H1 (cell line): ENCODE measurements around the gene PI4K2A. TPM values are rescaled to one million over a fixed set of nuclear protein-coding genes. Genes with fewer than 3 reads are reported as not detected.

ENCODE experiments used
- CTCF ChIA-PET: fragments of 300-600 bp; sonication (Branson Sonifier 250); formaldehyde crosslinking; loops from one replicate; lab custom pipeline; 2021; ENCODE audit not compliant: partially characterized antibody; lab: Charles Lee
- POLR2A ChIA-PET: fragments of 300-600 bp; sonication (Branson Sonifier 250); formaldehyde crosslinking; loops from one replicate; lab custom pipeline; 2021; ENCODE audit warnings: inconsistent platforms; ENCODE audit not compliant: partially characterized antibody; lab: Charles Lee
- DNase-seq, 2 experiments: peaks; one replicate each; pipeline versions ENCODE4 v3.0.0 to v3.0.0-alpha.2; 2010 to 2022; ENCODE audit warnings: low spot score in 2 of 2, low read depth in 1 of 2, mixed read lengths in 1 of 2
- FAIRE-seq: peaks from 2 replicates; lab custom pipeline; 2011; peaks lifted over from hg19 to GRCh38; lab: Jason Lieb, UNC
- H2AFZ ChIP-seq: 2 replicates; pipeline ENCODE4 v1.8.1; 2012; ENCODE audit warnings: low read length, inconsistent platforms
- H2AK5ac ChIP-seq: 2 replicates; pipeline ENCODE4 v1.6.1; 2013; ENCODE audit warnings: low read depth, low read length
- H2BK120ac ChIP-seq: replicated peaks from 2 replicates; pipeline ENCODE3; 2013; ENCODE audit warnings: low read depth, low read length, inconsistent platforms
- H2BK12ac ChIP-seq: 2 replicates; pipeline ENCODE4 v1.6.1; 2013; ENCODE audit warnings: low read depth, low read length
- H2BK15ac ChIP-seq: 2 replicates; pipeline ENCODE4 v1.6.1; 2013; ENCODE audit warnings: low read length
- H2BK20ac ChIP-seq: 2 replicates; pipeline ENCODE4 v1.6.1; 2013; ENCODE audit warnings: low read length
- H2BK5ac ChIP-seq: 2 replicates; pipeline ENCODE4 v1.6.1; 2013; ENCODE audit warnings: low read depth, low read length
- H3K14ac ChIP-seq: 2 replicates; pipeline ENCODE4 v1.6.1; 2013; ENCODE audit warnings: inconsistent platforms; ENCODE audit not compliant: insufficient read length
- H3K18ac ChIP-seq: 2 replicates; pipeline ENCODE4 v1.6.1; 2013; ENCODE audit warnings: low read length; ENCODE audit errors: extremely low read depth
- H3K23ac ChIP-seq: 2 replicates; pipeline ENCODE4 v1.6.1; 2013; ENCODE audit warnings: inconsistent platforms; ENCODE audit not compliant: insufficient read length
- H3K23me2 ChIP-seq: 2 replicates; pipeline ENCODE4 v1.6.1; 2013; ENCODE audit warnings: low read depth, low read length
- H3K27ac ChIP-seq: 2 replicates; pipeline ENCODE4 v1.6.1; 2011; ENCODE audit warnings: low read depth, low read length, inconsistent platforms
- H3K27me3 ChIP-seq, 4 experiments: replicated peaks in 1 of 4; 1 replicate in 1 of 4; 2 replicates in 3 of 4; pipeline versions ENCODE4 v1.6.1 to v1.8.1; 2011 to 2013; ENCODE audit warnings: low read length in 3 of 4, mild to moderate bottlenecking in 3 of 4, inconsistent platforms in 2 of 4, mixed read lengths in 2 of 4, moderate library complexity in 1 of 4; ENCODE audit not compliant: control insufficient read depth in 3 of 4, insufficient read depth in 3 of 4; ENCODE audit errors: extremely low read depth in 1 of 4
- H3K36me3 ChIP-seq, 4 experiments: 2 replicates each; pipeline versions ENCODE4 v1.6.1 to v1.8.1; 2011 to 2013; ENCODE audit warnings: mild to moderate bottlenecking in 4 of 4, low read length in 3 of 4, moderate library complexity in 2 of 4, control low read depth in 1 of 4, inconsistent platforms in 1 of 4; ENCODE audit not compliant: insufficient read depth in 4 of 4, control insufficient read depth in 2 of 4
- H3K4ac ChIP-seq: replicated peaks from 2 replicates; pipeline ENCODE3; 2013; ENCODE audit warnings: low read length, low read depth, mixed read lengths, inconsistent platforms; ENCODE audit not compliant: insufficient read length
- H3K4me1 ChIP-seq, 4 experiments: replicated peaks in 1 of 4; 1 replicate in 1 of 4; 2 replicates in 3 of 4; pipeline versions ENCODE4 v1.6.1 to v1.8.1; 2011 to 2013; ENCODE audit warnings: low read length in 3 of 4, inconsistent platforms in 2 of 4, mixed read lengths in 1 of 4; ENCODE audit not compliant: insufficient read depth in 4 of 4, control insufficient read depth in 3 of 4
- H3K4me2 ChIP-seq, 2 experiments: 2 replicates each; pipeline versions ENCODE4 v1.6.1 to v1.8.1; 2011 to 2013; ENCODE audit warnings: low read depth in 2 of 2, low read length in 2 of 2, control low read depth in 1 of 2, inconsistent platforms in 1 of 2, mild to moderate bottlenecking in 1 of 2; ENCODE audit not compliant: insufficient read depth in 1 of 2
- H3K4me3 ChIP-seq, 4 experiments: fragments of 200-600, 300-600 bp in 1 of 4; sonication (generic), shearing (Covaris generic), sonication (Bioruptor Twin) in 1 of 4; 2 replicates each; pipeline versions ENCODE4 v1.5.1 to v1.8.1; 2011 to 2016; ENCODE audit warnings: low read length in 4 of 4, low read depth in 3 of 4, control low read depth in 2 of 4, inconsistent platforms in 2 of 4, mild to moderate bottlenecking in 2 of 4, mixed read lengths in 1 of 4, moderate library complexity in 1 of 4; ENCODE audit not compliant: insufficient read depth in 2 of 4; ENCODE audit errors: extremely low read depth in 1 of 4
- H3K56ac ChIP-seq: replicated peaks from 2 replicates; pipeline ENCODE3; 2013; ENCODE audit warnings: low read depth, mild to moderate bottlenecking, mixed read lengths, low read length, inconsistent platforms; ENCODE audit not compliant: insufficient read length
- H3K79me1 ChIP-seq: 2 replicates; pipeline ENCODE4 v1.6.1; 2013; ENCODE audit warnings: low read depth, low read length, control low read depth
- H3K79me2 ChIP-seq, 2 experiments: 2 replicates each; pipeline versions ENCODE4 v1.6.1 to v1.8.1; 2012 to 2013; ENCODE audit warnings: low read length in 2 of 2, mild to moderate bottlenecking in 2 of 2, inconsistent platforms in 1 of 2; ENCODE audit not compliant: insufficient read depth in 2 of 2, control insufficient read depth in 1 of 2
- H3K9ac ChIP-seq, 4 experiments: replicated peaks in 1 of 4; 1 replicate in 1 of 4; 2 replicates in 3 of 4; pipeline versions ENCODE4 v1.6.1 to v1.8.1; 2011 to 2013; ENCODE audit warnings: low read depth in 3 of 4, low read length in 3 of 4, control low read depth in 2 of 4, mild to moderate bottlenecking in 2 of 4, moderate library complexity in 2 of 4, inconsistent platforms in 1 of 4; ENCODE audit errors: extremely low read depth in 1 of 4
- H3K9me3 ChIP-seq, 2 experiments: 2 replicates each; pipeline versions ENCODE4 v1.6.1 to v1.8.1; 2012 to 2013; ENCODE audit warnings: mild to moderate bottlenecking in 2 of 2, moderate library complexity in 2 of 2, control low read depth in 1 of 2, inconsistent platforms in 1 of 2, low read depth in 1 of 2, low read length in 1 of 2, mixed read lengths in 1 of 2; ENCODE audit not compliant: insufficient read depth in 2 of 2
- H4K20me1 ChIP-seq, 2 experiments: replicated peaks in 1 of 2; 2 replicates each; pipeline versions ENCODE3 to v1.8.1; 2011 to 2013; ENCODE audit warnings: inconsistent platforms in 2 of 2, low read length in 2 of 2, mild to moderate bottlenecking in 1 of 2; ENCODE audit not compliant: insufficient read depth in 2 of 2, control insufficient read depth in 1 of 2
- H4K5ac ChIP-seq: 2 replicates; pipeline ENCODE4 v1.6.1; 2013; ENCODE audit warnings: low read length, low read depth, mixed read lengths, inconsistent platforms; ENCODE audit not compliant: insufficient read length
- H4K8ac ChIP-seq: 2 replicates; pipeline ENCODE4 v1.8.0; 2013; ENCODE audit warnings: mild to moderate bottlenecking, moderate library complexity, low read length, inconsistent platforms; ENCODE audit not compliant: insufficient read depth; ENCODE audit errors: extremely low read depth
- H4K91ac ChIP-seq: replicated peaks from 2 replicates; pipeline ENCODE3; 2013; ENCODE audit warnings: low read length, mixed read lengths, inconsistent platforms; ENCODE audit not compliant: insufficient read length
- EGR1 ChIP-seq: IDR thresholded peaks from 2 replicates; pipeline ENCODE4 v1.6.1; 2011; ENCODE audit warnings: low read depth, low read length, borderline replicate concordance
- JUN ChIP-seq: IDR thresholded peaks from 2 replicates; pipeline ENCODE4 v1.6.1; 2011; ENCODE audit warnings: low read depth, mild to moderate bottlenecking, improper control_type of control experiment, low read length
- POLR2AphosphoS5 ChIP-seq: IDR thresholded peaks from 2 replicates; pipeline ENCODE4 v1.6.1; 2011; ENCODE audit warnings: low read depth, low read length
- RAD21 ChIP-seq, 2 experiments: IDR thresholded peaks in 1 of 2; conservative IDR thresholded peaks in 1 of 2; 2 replicates each; pipeline ENCODE4 v1.6.1; 2011; ENCODE audit warnings: low read depth in 2 of 2, low read length in 2 of 2, improper control_type of control experiment in 1 of 2, inconsistent platforms in 1 of 2, mild to moderate bottlenecking in 1 of 2, moderate library complexity in 1 of 2
- RFX5 ChIP-seq: IDR thresholded peaks from 2 replicates; pipeline ENCODE4 v1.6.1; 2011; ENCODE audit warnings: low read depth, low read length, improper control_type of control experiment, borderline replicate concordance
- SIN3A ChIP-seq, 2 experiments: IDR thresholded peaks in 1 of 2; conservative IDR thresholded peaks in 1 of 2; 2 replicates each; pipeline ENCODE4 v1.6.1; 2011 to 2012; ENCODE audit warnings: low read length in 2 of 2, improper control_type of control experiment in 1 of 2, low read depth in 1 of 2, mild to moderate bottlenecking in 1 of 2
- SP1 ChIP-seq: IDR thresholded peaks from 2 replicates; pipeline ENCODE4 v1.6.1; 2011; ENCODE audit warnings: low read depth, low read length
- SP4 ChIP-seq: IDR thresholded peaks from 2 replicates; pipeline ENCODE4 v1.6.1; 2012; ENCODE audit warnings: low read length, inconsistent platforms
- TAF7 ChIP-seq: optimal IDR thresholded peaks from 2 replicates; pipeline ENCODE3; 2011; ENCODE audit warnings: low read depth, mild to moderate bottlenecking, inconsistent platforms, low read length, moderate library complexity, borderline replicate concordance
- ZNF274 ChIP-seq: IDR thresholded peaks from 2 replicates; pipeline ENCODE4 v1.7.0; 2012; ENCODE audit warnings: low read length, borderline replicate concordance; ENCODE audit errors: extremely low read depth
- WGBS, 2 experiments: shearing (Covaris generic) in 1 of 2; methylation state at CpG; one replicate each; pipeline versions ENCODE4 v1.1.6 to v1.1.7; 2013 to 2015; ENCODE audit warnings: low lambda C conversion rate in 2 of 2, mixed read lengths in 2 of 2, inconsistent platforms in 1 of 2, low coverage in 1 of 2, missing lambda C conversion rate in 1 of 2; ENCODE audit not compliant: insufficient replicate concordance in 2 of 2, insufficient coverage in 1 of 2, insufficient read length in 1 of 2; ENCODE audit errors: extremely low coverage in 1 of 2, missing lambda C conversion rate in 1 of 2; 5-methylcytosine and 5-hydroxymethylcytosine counted together
- polyA plus RNA-seq, 7 experiments: library from polyadenylated mRNA; depleted of rRNA in 3 of 7; stranded (reverse) in 5 of 7; unstranded in 2 of 7; fragments of >200 nt in 5 of 7; fragments of 200-250 nt in 2 of 7; gene quantifications; 1 replicate in 5 of 7; 2 replicates in 1 of 7; 4 replicates in 1 of 7; pipeline versions ENCODE4 v1.2.1 to v1.2.3, GENCODE V29; 2011 to 2013; ENCODE audit warnings: missing spikeins in 2 of 7, mixed read lengths in 2 of 7
- total RNA-seq: library from RNA; stranded (reverse); fragmentation: NEBNext Ultra II Directional; extraction: Animal tissue kit (Norgen Biotek cat#: 25700); gene quantifications from 2 replicates; pipeline ENCODE4 v1.2.1, GENCODE V29; 2021
- TF ChIP-seq, protein P1 (sequence below): IDR thresholded peaks from 2 replicates; pipeline ENCODE4 v1.6.1; 2011; ENCODE audit warnings: low read depth, mild to moderate bottlenecking, low read length; ENCODE audit not compliant: insufficient read depth

Gene PI4K2A
- total and polyA plus RNA-seq, 2 of the 8 experiments (the other 6 are each of a cell fraction or from before 2014, with no cell fraction given) = 20.7 to 21.9 TPM

DNA sequence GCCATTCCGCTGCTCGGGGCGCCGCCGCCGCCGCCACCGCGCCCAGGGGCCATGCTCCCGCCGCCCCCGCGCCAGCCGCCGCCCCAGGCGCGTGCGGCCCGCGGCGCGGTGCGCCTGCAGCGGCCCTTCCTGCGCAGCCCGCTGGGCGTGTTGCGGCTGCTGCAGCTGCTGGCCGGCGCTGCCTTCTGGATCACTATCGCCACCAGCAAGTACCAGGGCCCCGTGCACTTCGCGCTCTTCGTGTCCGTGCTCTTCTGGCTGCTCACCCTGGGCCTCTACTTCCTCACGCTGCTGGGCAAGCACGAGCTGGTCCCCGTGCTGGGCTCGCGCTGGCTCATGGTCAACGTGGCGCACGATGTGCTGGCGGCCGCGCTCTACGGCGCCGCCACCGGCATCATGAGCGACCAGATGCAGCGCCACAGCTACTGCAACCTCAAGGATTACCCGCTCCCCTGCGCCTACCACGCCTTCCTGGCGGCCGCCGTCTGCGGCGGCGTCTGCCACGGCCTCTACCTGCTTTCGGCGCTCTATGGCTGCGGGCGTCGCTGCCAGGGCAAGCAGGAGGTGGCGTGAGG, 73.4 kb downstream of the PI4K2A start:
- Histone ChIP-seq H2BK12ac (0 out of 2 replicates have a peak overlapping the region, but pooled peaks have one; percentile 94), H3K14ac (no peak overlapping the region), H3K4me1 (peaks cover 5 to 18% (median 11%) of the 10 kb centered on the region in 4 experiments), H2BK20ac (no peak overlapping the region), H2AK5ac (no peak overlapping the region), H3K4me2 (peak overlapping the region; percentile 74 to 97), H3K4me3 (peak overlapping the region; percentile 47 to 78 (median 66)), H3K4ac (peak overlapping the region; percentile 65), H4K20me1 (no peaks in the 10 kb centered on the region), H2AFZ (peak overlapping the region; percentile 90; the same call in 1 of the 2 replicates), H3K18ac (peak overlapping the region; percentile 98), H4K91ac (peak overlapping the region; percentile 96), H3K9me3 (no peaks in the 10 kb centered on the region), H3K9ac (peak overlapping the region; percentile 32 to 90 (median 84); a peak in 6 of 7 replicates), H3K36me3 (peaks cover 0 to 16% (median 4%) of the 10 kb centered on the region in 4 experiments; a peak in 3 of 8 replicates), H4K5ac (peak overlapping the region; percentile 37), H3K79me1 (0 out of 2 replicates have a peak, but pooled peaks cover 1% of the 10 kb centered on the region), H3K27ac (peak overlapping the region; percentile 77), H3K27me3 (no peaks in the 10 kb centered on the region), H4K8ac (peak overlapping the region; percentile 90), H2BK5ac (peak overlapping the region; percentile 95), H3K56ac (peak overlapping the region; percentile 80), H3K79me2 (peaks cover 0 to 5% of the 10 kb centered on the region in 2 experiments; a peak in 1 of 4 replicates), H3K23me2 (peaks cover 16% of the 10 kb centered on the region), H2BK120ac (peak overlapping the region; percentile 77), H3K23ac (no peak overlapping the region), H2BK15ac (peak overlapping the region; percentile 97; the same call in 1 of the 2 replicates)
- ChIA-PET POLR2A (interaction anchor here (0.9 to 12.5 kb wide), 15 partner anchors 8 to 123 kb away, joined by 3 to 234 read pairs (median 5); partner anchors contain the start of genes AVPI1 and ZFYVE27), CTCF (interaction anchor here (0.7 to 20.9 kb wide), 7 partner anchors 8 to 327 kb away, joined by 3 to 773 read pairs (median 9); partner anchors contain the start of genes AVPI1 and ZFYVE27)
- 1% methylated on average over 25 of the region's 69 CpGs; no CpG with 5 or more reads in 1 of the 2 experiments for WGBS, 2 experiments
- FAIRE-seq (no peak), DNase-seq (peak in 1 of 2 experiments; percentile 76)
- TF ChIP-seq SP1 = no peak
- TF ChIP-seq ZNF274 = no peak
- no peak for TF ChIP-seq RFX5
- TF ChIP-seq TAF7 = no peak
- no peak for TF ChIP-seq SP4
- TF ChIP-seq JUN = no peak
- TF ChIP-seq SIN3A (conservative IDR thresholded peaks at IDR 0.05 in 1 of 2, IDR thresholded peaks at IDR 0.05 in 1 of 2; ENCODE audit: low read depth in 1 of 2, low read length in 2 of 2) = no peak; a peak in 1 of 4 replicates
- no peak for TF ChIP-seq RAD21 (IDR thresholded peaks at IDR 0.05 in 1 of 2, conservative IDR thresholded peaks at IDR 0.05 in 1 of 2; ENCODE audit: low read depth in 2 of 2, low read length in 2 of 2)
- TF ChIP-seq POLR2AphosphoS5 = peak; percentile 53; the same call in 1 of the 2 replicates
- TF ChIP-seq EGR1 = no peak
- TF ChIP-seq, protein P1, sequence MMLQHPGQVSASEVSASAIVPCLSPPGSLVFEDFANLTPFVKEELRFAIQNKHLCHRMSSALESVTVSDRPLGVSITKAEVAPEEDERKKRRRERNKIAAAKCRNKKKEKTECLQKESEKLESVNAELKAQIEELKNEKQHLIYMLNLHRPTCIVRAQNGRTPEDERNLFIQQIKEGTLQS = no peak
